GM13976 (cell line): Measurements from ENCODE around the gene TMEM132E.

Source experiments
- DNase-seq: peaks from one replicate; pipeline ENCODE4 v3.0.0; 2012; ENCODE audit warnings: low spot score
- CTCF ChIP-seq: IDR thresholded peaks from 2 replicates; pipeline ENCODE4 v1.5.1; 2012; ENCODE audit warnings: borderline replicate concordance, mild to moderate bottlenecking; ENCODE audit not compliant: insufficient read depth; ENCODE audit errors: extremely low read depth, missing control alignments, control extremely low read depth
- in situ Hi-C: fragments of 300-500 bp; cut with MboI; formaldehyde crosslinking; loops from one replicate; pipeline ENCODE4 v1.12.0; 2022; ENCODE audit warnings: low sequenced_read_pairs, mixed read lengths, inconsistent platforms; ENCODE audit not compliant: unreplicated experiment

TMEM132E gene

DNA sequence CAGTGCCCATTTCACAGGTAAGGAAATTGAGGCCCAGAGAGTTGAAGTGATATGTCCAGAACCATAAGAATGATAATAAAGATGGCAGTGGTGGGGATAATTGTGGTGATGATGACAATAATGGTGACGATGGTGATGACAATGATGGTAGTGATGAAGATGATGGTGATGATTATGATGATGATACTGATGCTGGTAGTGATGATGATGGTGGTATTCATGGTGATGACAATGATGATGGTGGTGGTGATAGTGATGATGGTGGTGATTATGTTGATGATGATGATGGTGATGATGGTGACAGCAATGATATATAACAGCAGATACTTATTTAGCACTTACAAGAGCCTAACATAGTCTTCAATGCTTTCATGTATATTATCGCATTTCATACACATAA, 18.1 kb upstream of the TMEM132E start:
- DNase-seq: no peak
- in situ Hi-C loops: no loop called here
- no peak for TF ChIP-seq CTCF

DNA sequence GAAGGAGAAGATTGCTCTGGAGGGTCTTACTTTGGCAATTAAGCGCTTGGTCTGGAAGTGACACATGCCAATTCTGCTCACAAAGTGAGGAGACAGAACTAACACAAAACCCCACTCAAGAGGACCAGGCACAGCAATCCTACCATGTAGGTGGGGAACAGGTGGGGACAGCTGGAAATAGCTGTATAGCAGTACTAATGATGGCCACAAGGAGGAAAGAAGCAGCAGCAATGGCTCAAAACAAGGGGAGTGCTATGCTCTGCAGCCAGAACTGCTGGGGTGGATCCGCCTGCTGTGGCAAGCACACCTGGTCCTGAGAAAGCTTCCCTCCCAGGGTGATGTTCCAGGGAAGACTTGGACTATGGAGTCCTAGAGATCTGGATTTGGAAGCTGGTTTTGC, 17.0 kb upstream of the TMEM132E start:
- no peak for DNase-seq
- in situ Hi-C loops: no loop called here
- no peak for TF ChIP-seq CTCF

GRCh38 chr17:34565713-34566112, 13.7 kb upstream of the TMEM132E start:
- no peak for DNase-seq
- no peak for TF ChIP-seq CTCF
- in situ Hi-C loops: no loop called here

- no peak for TF ChIP-seq CTCF
- in situ Hi-C loops: no loop called here
- no peak for DNase-seq
Observed at GRCh38 chr17:34566201-34566600, 13.2 kb upstream of the TMEM132E start.

- TF ChIP-seq CTCF: no peak
- DNase-seq: no peak
- in situ Hi-C loops: no loop called here
Observed at GRCh38 chr17:34566873-34567272, 12.5 kb upstream of the TMEM132E start.

GRCh38 chr17:34567691-34568465, 11.5 kb upstream of the TMEM132E start:
- no peak for TF ChIP-seq CTCF
- no peak for DNase-seq
- in situ Hi-C loops: no loop called here
